Omental fat pad (tissue), 4 donors: Measurements from ENCODE around the gene SPRYD3. TPM values are rescaled to one million over a fixed set of nuclear protein-coding genes. Genes with fewer than 3 reads are reported as not detected.
A peak's percentile ranks its signal among the peaks of the same experiment; 100 is the strongest.

Experiments
- ATAC-seq: fragments of 150-250 bp; one replicate; pipeline ENCODE4 v1.9.1; 2016; ENCODE audit warnings: mild to moderate bottlenecking, moderate library complexity; ENCODE audit not compliant: low FRiP score
- DNase-seq: peaks from one replicate; pipeline ENCODE4 v3.0.0-alpha.2; 2019; ENCODE audit warnings: low spot score
- CTCF ChIP-seq, 3 donors: fragments of 450-650 bp; IDR thresholded peaks; one replicate each; pipeline ENCODE4 v1.5.1; 2016 to 2017; ENCODE audit warnings: antibody characterized with exemption in 3 of 3, mild to moderate bottlenecking in 3 of 3, moderate library complexity in 2 of 3
- total RNA-seq, 4 donors: library from RNA; depleted of rRNA; stranded (reverse); fragments of >200 nt; gene quantifications; one replicate each; pipeline ENCODE4 v1.1.0, GENCODE V29; 2016

The SPRYD3 gene
- total RNA-seq = 10 to 100 TPM; 31.5 to 42.3 (median 36.3) TPM

GRCh38 chr12:53079226-53080117 is at the start of gene SPRYD3:
Gene SPRYD3, minus strand, starts transcription at chr12:53079390. Its CDS starts 57 bp downstream, at chr12:53079333.
- DNase-seq (peak; percentile 90), ATAC-seq (peak; percentile 99)
- no peak for TF ChIP-seq CTCF (IDR thresholded peaks at IDR 0.05)

- DNase-seq (no peak), ATAC-seq (no peak)
- TF ChIP-seq CTCF (IDR thresholded peaks at IDR 0.05) = no peak
Measured at GRCh38 chr12:53127169-53127568, 48.0 kb upstream of the SPRYD3 start.

GRCh38 chr12:53124352-53124723 is 45.1 kb upstream of the SPRYD3 start:
- no peak for DNase-seq

GRCh38 chr12:53123578-53124351 is 44.6 kb upstream of the SPRYD3 start:
- no peak for ATAC-seq
- no peak for TF ChIP-seq CTCF (IDR thresholded peaks at IDR 0.05)
- no peak for DNase-seq

More at GRCh38 chr12:53124352-53124723, 45.1 kb upstream of the SPRYD3 start:
- TF ChIP-seq CTCF (IDR thresholded peaks at IDR 0.05) = no peak
- ATAC-seq = no peak

GRCh38 chr12:53122961-53123468 is 43.8 kb upstream of the SPRYD3 start:
- ATAC-seq = no peak
- DNase-seq = no peak
- no peak for TF ChIP-seq CTCF (IDR thresholded peaks at IDR 0.05)

GRCh38 chr12:53120685-53121525 is 41.7 kb upstream of the SPRYD3 start:
- ATAC-seq (no peak), DNase-seq (no peak)
- TF ChIP-seq CTCF (IDR thresholded peaks at IDR 0.05) = no peak
